Keratinocyte (primary cell): ENCODE data around the gene FAM53B. TPM values are rescaled to one million over a fixed set of nuclear protein-coding genes. Genes with fewer than 3 reads are reported as not detected.
A peak's percentile ranks its signal among the peaks of the same experiment; 100 is the strongest.

Experiments used
- DNase-seq: peaks from one replicate; pipeline ENCODE4 v3.0.0-alpha.2; 2011; ENCODE audit warnings: low read depth, missing footprints, low spot score
- FAIRE-seq: peaks from 2 replicates; lab custom pipeline; 2011; peaks lifted over from hg19 to GRCh38; lab: Jason Lieb, UNC
- H2AFZ ChIP-seq: 2 replicates; pipeline ENCODE4 v1.6.0; 2012; ENCODE audit warnings: low read length, control low read depth, inconsistent platforms; ENCODE audit not compliant: control insufficient read depth
- H3K27ac ChIP-seq: 2 replicates; pipeline ENCODE4 v1.5.1; 2011; ENCODE audit warnings: low read length; ENCODE audit not compliant: control insufficient read depth, insufficient read depth
- H3K27me3 ChIP-seq: 3 replicates; pipeline ENCODE4 v1.6.0; 2011; ENCODE audit warnings: low read length; ENCODE audit not compliant: control insufficient read depth, insufficient read depth; ENCODE audit errors: extremely low read depth
- H3K36me3 ChIP-seq, 2 experiments: 2 replicates in 1 of 2; 3 replicates in 1 of 2; pipeline ENCODE4 v1.5.1; 2011; ENCODE audit warnings: low read length in 2 of 2, mild to moderate bottlenecking in 1 of 2; ENCODE audit not compliant: control insufficient read depth in 2 of 2, insufficient read depth in 2 of 2; ENCODE audit errors: extremely low read depth in 1 of 2
- H3K4me1 ChIP-seq: 3 replicates; pipeline ENCODE4 v1.5.1; 2011; ENCODE audit warnings: low read length; ENCODE audit not compliant: control insufficient read depth, insufficient read depth; ENCODE audit errors: extremely low read depth
- H3K4me2 ChIP-seq: 3 replicates; pipeline ENCODE4 v1.6.0; 2011; ENCODE audit warnings: low read depth, low read length; ENCODE audit not compliant: control insufficient read depth, insufficient read depth; ENCODE audit errors: extremely low read depth
- H3K4me3 ChIP-seq, 3 experiments: fragments of 200-600 bp in 1 of 3; sonication (generic) in 1 of 3; 2 replicates in 2 of 3; 3 replicates in 1 of 3; pipeline ENCODE4 v1.5.1; 2011 to 2016; ENCODE audit warnings: low read length in 3 of 3, mild to moderate bottlenecking in 3 of 3, control low read depth in 2 of 3, inconsistent platforms in 1 of 3, low read depth in 1 of 3, mixed read lengths in 1 of 3, mixed run types in 1 of 3, moderate library complexity in 1 of 3; ENCODE audit not compliant: control insufficient read depth in 2 of 3, insufficient read depth in 2 of 3; ENCODE audit errors: extremely low read depth in 1 of 3
- H3K79me2 ChIP-seq: 2 replicates; pipeline ENCODE4 v1.6.0; 2012; ENCODE audit warnings: low read length; ENCODE audit not compliant: control insufficient read depth, insufficient read depth
- H3K9ac ChIP-seq: 3 replicates; pipeline ENCODE4 v1.6.0; 2011; ENCODE audit warnings: low read length; ENCODE audit not compliant: control insufficient read depth, insufficient read depth; ENCODE audit errors: extremely low read depth
- H3K9me1 ChIP-seq: 3 replicates; pipeline ENCODE4 v1.6.0; 2011; ENCODE audit warnings: low read length; ENCODE audit not compliant: control insufficient read depth, insufficient read depth; ENCODE audit errors: extremely low read depth
- H3K9me3 ChIP-seq: 2 replicates; pipeline ENCODE4 v1.5.1; 2012; ENCODE audit warnings: low read depth, low read length; ENCODE audit not compliant: control insufficient read depth
- H4K20me1 ChIP-seq: 3 replicates; pipeline ENCODE4 v1.6.0; 2011; ENCODE audit warnings: low read length; ENCODE audit not compliant: control insufficient read depth, insufficient read depth; ENCODE audit errors: extremely low read depth
- EZH2 ChIP-seq: IDR thresholded peaks from one replicate; pipeline ENCODE4 v1.6.1; 2012; ENCODE audit warnings: inconsistent platforms, mild to moderate bottlenecking, low read length, moderate library complexity
- dilution Hi-C: fragments of 300-500 bp; cut with MboI; formaldehyde crosslinking; loops from one replicate; pipeline ENCODE4 v1.7.0; 2020; ENCODE audit warnings: low sequenced_read_pairs; ENCODE audit not compliant: extremely low pct_ligation_motif_present
- polyA plus RNA-seq, 5 experiments: library from polyadenylated mRNA; depleted of rRNA in 3 of 5; stranded (reverse) in 3 of 5; stranded (forward) in 1 of 5; unstranded in 1 of 5; fragments of >200 nt; gene quantifications; 1 replicate in 1 of 5; 2 replicates in 3 of 5; 3 replicates in 1 of 5; pipeline versions ENCODE4 v1.2.1 to v1.2.3, GENCODE V29; 2011 to 2012; ENCODE audit warnings: missing spikeins in 2 of 5, low read depth in 1 of 5, low replicate concordance in 1 of 5
- TF ChIP-seq, protein P1 (sequence below), 3 experiments: IDR thresholded peaks in 1 of 3; conservative IDR thresholded peaks in 1 of 3; optimal IDR thresholded peaks in 1 of 3; 2 replicates in 2 of 3; 3 replicates in 1 of 3; pipeline versions ENCODE3 to v1.5.1; 2011; ENCODE audit warnings: low read length in 3 of 3, mild to moderate bottlenecking in 3 of 3, moderate library complexity in 2 of 3, control low read depth in 1 of 3, inconsistent platforms in 1 of 3; ENCODE audit not compliant: insufficient read depth in 2 of 3; ENCODE audit errors: extremely low read depth in 1 of 3

FAM53B gene
- polyA plus RNA-seq, 1 donor (not counting 4 experiments of a cell fraction or from before 2014, with no cell fraction given), result 8.6 TPM

DNA sequence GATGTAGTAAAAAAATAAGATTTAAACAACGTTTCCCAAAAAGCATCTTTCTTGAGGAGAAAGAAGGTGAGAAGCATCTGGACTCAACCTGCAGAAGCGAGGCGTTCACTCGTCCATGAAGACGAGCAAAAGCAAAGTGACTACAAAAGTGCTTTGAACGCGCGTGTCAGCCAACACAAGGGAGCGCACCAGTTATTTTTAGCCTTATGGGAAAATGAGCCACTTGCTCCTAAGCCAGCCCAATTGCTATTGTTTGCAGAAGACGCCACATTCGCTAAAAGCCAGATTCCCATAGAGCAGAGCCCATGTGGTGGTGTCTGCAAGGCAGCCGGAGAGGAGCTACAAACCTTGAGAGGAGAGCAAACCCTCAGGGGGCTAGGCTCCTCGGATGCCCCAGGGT, 122.5 kb downstream of the FAM53B start:
- peaks cover 35% of the 10 kb centered on the region for H3K4me1 ChIP-seq
- peaks cover 5% of the 10 kb centered on the region for H4K20me1 ChIP-seq
- H2AFZ ChIP-seq, result no peak overlapping the region
- no peak overlapping the region for H3K9ac ChIP-seq
- no peaks in the 10 kb centered on the region for H3K27me3 ChIP-seq
- dilution Hi-C loops, result no loop called here
- DNase-seq (no peak), FAIRE-seq (no peak)
- no peak overlapping the region for H3K27ac ChIP-seq
- peaks cover 4% of the 10 kb centered on the region for H3K79me2 ChIP-seq
- H3K4me2 ChIP-seq, result no peak overlapping the region
- H3K4me3 ChIP-seq, result no peak overlapping the region
- no peaks in the 10 kb centered on the region for H3K9me1 ChIP-seq
- no peaks in the 10 kb centered on the region for H3K9me3 ChIP-seq
- TF ChIP-seq, protein P1, sequence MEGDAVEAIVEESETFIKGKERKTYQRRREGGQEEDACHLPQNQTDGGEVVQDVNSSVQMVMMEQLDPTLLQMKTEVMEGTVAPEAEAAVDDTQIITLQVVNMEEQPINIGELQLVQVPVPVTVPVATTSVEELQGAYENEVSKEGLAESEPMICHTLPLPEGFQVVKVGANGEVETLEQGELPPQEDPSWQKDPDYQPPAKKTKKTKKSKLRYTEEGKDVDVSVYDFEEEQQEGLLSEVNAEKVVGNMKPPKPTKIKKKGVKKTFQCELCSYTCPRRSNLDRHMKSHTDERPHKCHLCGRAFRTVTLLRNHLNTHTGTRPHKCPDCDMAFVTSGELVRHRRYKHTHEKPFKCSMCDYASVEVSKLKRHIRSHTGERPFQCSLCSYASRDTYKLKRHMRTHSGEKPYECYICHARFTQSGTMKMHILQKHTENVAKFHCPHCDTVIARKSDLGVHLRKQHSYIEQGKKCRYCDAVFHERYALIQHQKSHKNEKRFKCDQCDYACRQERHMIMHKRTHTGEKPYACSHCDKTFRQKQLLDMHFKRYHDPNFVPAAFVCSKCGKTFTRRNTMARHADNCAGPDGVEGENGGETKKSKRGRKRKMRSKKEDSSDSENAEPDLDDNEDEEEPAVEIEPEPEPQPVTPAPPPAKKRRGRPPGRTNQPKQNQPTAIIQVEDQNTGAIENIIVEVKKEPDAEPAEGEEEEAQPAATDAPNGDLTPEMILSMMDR (optimal IDR thresholded peaks at IDR 0.05 in 1 of 3, IDR thresholded peaks at IDR 0.05 in 1 of 3, conservative IDR thresholded peaks at IDR 0.05 in 1 of 3; ENCODE audit: extremely low read depth in 1 of 3, insufficient read depth in 2 of 3, low read length in 3 of 3), result no peak
- no peak for TF ChIP-seq EZH2
- peaks cover 3 to 16% of the 10 kb centered on the region in 2 experiments for H3K36me3 ChIP-seq

DNA sequence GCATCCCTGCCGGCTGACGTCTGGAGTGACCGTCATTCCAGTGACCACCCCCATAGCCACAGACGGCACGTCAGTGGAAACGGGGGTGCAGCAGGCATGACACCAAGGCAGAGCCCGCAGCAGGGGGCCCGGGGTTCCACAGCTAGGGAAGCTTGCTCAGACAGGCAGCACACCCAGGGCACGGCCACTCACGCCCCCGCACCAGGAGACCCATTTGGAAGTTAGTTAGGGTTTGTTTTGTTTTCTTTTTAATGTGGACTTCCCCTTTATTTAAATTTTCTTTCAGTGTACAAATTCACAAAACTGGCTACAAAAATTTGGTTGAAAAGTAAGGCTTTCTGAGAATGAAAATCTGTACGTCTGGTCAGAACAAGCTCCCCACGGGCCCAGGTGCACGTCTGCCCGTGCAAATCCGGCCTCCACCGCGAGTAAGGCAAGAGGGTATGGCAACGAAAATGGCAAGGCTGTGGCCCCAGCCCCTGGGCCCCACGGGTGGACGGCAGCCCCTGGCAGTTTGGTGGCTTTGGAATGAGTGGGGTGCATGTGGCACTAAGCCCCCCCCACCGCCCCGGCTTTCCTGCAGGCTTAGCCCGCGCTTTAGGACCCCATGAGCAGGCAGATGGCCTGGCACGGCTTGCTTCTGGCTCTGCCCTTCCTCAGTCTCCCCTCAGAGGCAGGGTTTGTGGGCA, 124.2 kb downstream of the FAM53B start:
- Histone ChIP-seq H4K20me1 (peaks cover 1% of the 10 kb centered on the region), H3K79me2 (no peaks in the 10 kb centered on the region), H3K9me1 (no peaks in the 10 kb centered on the region), H3K4me2 (peak overlapping the region; percentile 74), H3K27me3 (no peaks in the 10 kb centered on the region), H3K4me3 (no peak overlapping the region), H3K27ac (no peak overlapping the region), H3K9ac (peak overlapping the region; percentile 9), H2AFZ (no peak overlapping the region), H3K9me3 (no peaks in the 10 kb centered on the region), H3K4me1 (peaks cover 19% of the 10 kb centered on the region), H3K36me3 (peaks cover 3 to 16% of the 10 kb centered on the region in 2 experiments)
- TF ChIP-seq, protein P1 (optimal IDR thresholded peaks at IDR 0.05 in 1 of 3, IDR thresholded peaks at IDR 0.05 in 1 of 3, conservative IDR thresholded peaks at IDR 0.05 in 1 of 3; ENCODE audit: extremely low read depth in 1 of 3, insufficient read depth in 2 of 3, low read length in 3 of 3), result no peak
- TF ChIP-seq EZH2, result no peak
- no peak for FAIRE-seq
- dilution Hi-C loops, result no loop called here
- DNase-seq, result no peak
